Activated T-cell treated with anti-CD3 and anti-CD28 coated beads for 4 hours (primary cell): Measurements from ENCODE around the gene DNAH1.

Experiments
- DNase-seq: peaks from one replicate; pipeline ENCODE4 v3.0.0-alpha.2; 2020

The DNAH1 gene

GRCh38 chr3:52361454-52361853 is 45.3 kb downstream of the DNAH1 start:
- no peak for DNase-seq

GRCh38 chr3:52361898-52362297 is 45.8 kb downstream of the DNAH1 start:
- DNase-seq: no peak

- no peak for DNase-seq
Measured at GRCh38 chr3:52364322-52365035, 48.4 kb downstream of the DNAH1 start.

GRCh38 chr3:52366527-52366926 is 50.4 kb downstream of the DNAH1 start:
- DNase-seq: no peak

- DNase-seq: no peak
Measured at GRCh38 chr3:52367891-52368880, 52.1 kb downstream of the DNAH1 start.

GRCh38 chr3:52370531-52370930 is 54.4 kb downstream of the DNAH1 start:
- DNase-seq: no peak

GRCh38 chr3:52372822-52373504 is 56.8 kb downstream of the DNAH1 start:
- peak; percentile 25 for DNase-seq

- no peak for DNase-seq
Measured at GRCh38 chr3:52373676-52374075, 57.6 kb downstream of the DNAH1 start.

GRCh38 chr3:52374173-52374572 is 58.1 kb downstream of the DNAH1 start:
- no peak for DNase-seq

GRCh38 chr3:52379610-52380009 is 63.5 kb downstream of the DNAH1 start:
- DNase-seq: no peak

GRCh38 chr3:52380023-52380422 is 63.9 kb downstream of the DNAH1 start:
- DNase-seq: no peak

- DNase-seq: no peak
Measured at GRCh38 chr3:52381623-52382022, 65.5 kb downstream of the DNAH1 start.

GRCh38 chr3:52383446-52383845 is 67.3 kb downstream of the DNAH1 start:
- DNase-seq: no peak

- no peak for DNase-seq
Measured at GRCh38 chr3:52384019-52384761, 68.1 kb downstream of the DNAH1 start.

- DNase-seq: no peak
Measured at GRCh38 chr3:52385157-52385556, 69.0 kb downstream of the DNAH1 start.

- DNase-seq: no peak
Measured at GRCh38 chr3:52387481-52387880, 71.4 kb downstream of the DNAH1 start.

- DNase-seq: no peak
Measured at GRCh38 chr3:52388348-52388821, 72.3 kb downstream of the DNAH1 start.

GRCh38 chr3:52388933-52389332 is 72.8 kb downstream of the DNAH1 start:
- DNase-seq: no peak

GRCh38 chr3:52391096-52391495 is 75.0 kb downstream of the DNAH1 start:
- DNase-seq: no peak

- no peak for DNase-seq
Measured at GRCh38 chr3:52392216-52392930, 76.3 kb downstream of the DNAH1 start.

- DNase-seq: no peak
Measured at GRCh38 chr3:52393131-52393807, 77.2 kb downstream of the DNAH1 start.
